Measurements from ENCODE around the gene ANGPT4.

Gene ANGPT4

GRCh38 chr20:822651-823573 lies 93.2 kb downstream of the ANGPT4 start:
- no peak for DNase-seq

- DNase-seq: no peak
Measured at GRCh38 chr20:821731-822065, 94.4 kb downstream of the ANGPT4 start.

GRCh38 chr20:821046-821730 lies 94.9 kb downstream of the ANGPT4 start:
- no peak for DNase-seq

- DNase-seq: no peak
Measured at GRCh38 chr20:820323-820953, 95.7 kb downstream of the ANGPT4 start.
